GM21390 (cell line): ENCODE measurements around the gene VWF.
"Not testable (repeated sequence)": the region's sequence is repeated elsewhere in the genome, so short reads cannot be mapped to it uniquely, and the experiment has no call there.

ENCODE experiments used
- ATAC-seq: cut with Tn5 transposase; IDR thresholded peaks from one replicate; pipeline ENCODE4 v1.9.1; 2021; ENCODE audit not compliant: unreplicated experiment

Gene VWF

DNA sequence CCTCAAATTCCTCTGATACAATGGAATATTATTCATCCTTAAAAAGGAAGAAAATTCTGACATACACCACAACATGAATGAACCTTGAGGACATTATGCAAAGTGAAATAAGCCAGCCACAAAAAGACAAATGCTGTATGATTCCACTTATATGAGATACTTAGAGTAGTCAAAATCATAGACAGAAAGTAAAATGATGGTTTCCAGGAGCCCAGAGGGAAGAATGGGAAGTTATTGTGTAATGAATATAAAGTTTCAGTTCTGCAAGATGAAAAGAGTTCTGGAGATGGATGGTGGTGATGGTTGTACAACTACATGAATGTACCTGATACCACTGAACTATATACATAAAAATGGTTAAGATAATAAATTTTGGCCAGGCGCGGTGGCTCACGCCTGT is 18.3 kb downstream of the VWF start:
- ATAC-seq, result no peak

DNA sequence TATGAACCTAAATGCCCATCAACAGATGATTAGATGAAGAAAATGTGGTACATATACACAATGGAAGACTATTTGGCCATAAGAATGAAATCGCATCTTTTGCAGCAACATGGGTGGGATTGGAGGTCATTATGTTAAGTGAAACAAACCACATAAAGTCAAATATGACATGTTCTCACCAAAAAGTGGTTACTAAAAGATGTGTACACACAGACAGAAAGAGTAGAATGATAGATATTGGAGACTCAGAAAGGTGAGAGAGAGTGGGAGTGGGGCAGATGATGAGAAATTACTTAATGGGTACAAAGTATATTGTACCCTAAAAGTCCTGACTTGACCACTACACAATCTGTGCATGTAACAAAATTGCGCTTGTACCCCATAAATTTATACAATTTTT is 19.6 kb downstream of the VWF start:
- ATAC-seq, result no peak

DNA sequence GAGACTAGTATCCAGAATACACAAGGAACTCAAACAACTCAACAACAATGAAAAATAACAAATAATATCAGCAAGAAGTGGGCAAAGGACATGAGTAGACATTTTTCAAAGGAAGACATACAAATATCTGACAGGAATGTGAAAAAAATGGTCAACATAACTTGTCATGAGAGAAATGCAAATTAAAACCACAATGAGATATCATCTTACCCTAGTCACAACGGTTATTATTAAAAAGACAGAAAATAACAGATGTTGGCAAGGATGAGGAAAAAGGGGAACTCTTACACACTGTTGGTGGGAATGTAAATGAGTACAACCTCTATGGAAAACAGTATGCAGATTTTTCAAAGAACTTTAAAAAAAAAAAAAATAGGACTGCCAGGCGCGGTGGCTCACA is 20.4 kb downstream of the VWF start:
- ATAC-seq, result no peak

DNA sequence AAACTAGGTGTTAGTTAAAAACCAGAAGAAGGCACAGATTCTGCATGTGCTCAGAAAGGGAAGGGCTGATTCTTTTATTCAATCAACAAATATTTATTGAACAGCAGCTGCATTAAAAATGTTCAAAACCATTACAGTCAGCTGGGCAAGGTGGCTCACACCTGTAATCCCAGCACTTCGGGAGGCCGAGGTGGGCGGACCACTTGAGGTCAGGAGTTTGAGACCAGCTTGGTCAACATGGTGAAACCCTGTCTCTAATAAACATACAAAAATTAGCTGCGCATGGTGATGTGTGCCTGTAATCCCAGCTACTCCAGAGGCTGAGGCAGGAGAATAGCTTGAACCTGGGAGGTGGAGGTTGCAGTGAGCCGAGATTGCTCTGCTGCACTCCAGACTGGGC is 22.4 kb downstream of the VWF start:
- ATAC-seq, result not testable (repeated sequence)

DNA sequence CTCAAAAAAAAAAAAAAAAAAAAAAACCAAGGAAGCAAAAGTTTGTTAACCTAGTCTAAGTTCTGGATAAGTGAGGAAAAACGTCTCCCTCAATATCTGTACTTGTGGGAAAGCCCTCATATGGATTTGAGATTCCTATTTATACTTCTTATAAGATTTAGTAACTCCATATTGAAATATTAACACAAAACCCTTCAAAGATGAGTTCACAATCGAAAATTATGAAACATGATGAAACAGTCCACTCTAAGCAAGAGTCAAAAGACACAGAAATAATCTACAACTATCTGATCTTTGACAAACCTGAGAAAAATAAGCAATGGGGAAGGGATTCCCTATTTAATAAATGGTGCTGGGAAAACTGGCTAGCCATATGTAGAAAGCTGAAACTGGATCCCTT is 25.2 kb downstream of the VWF start:
- ATAC-seq, result no peak

DNA sequence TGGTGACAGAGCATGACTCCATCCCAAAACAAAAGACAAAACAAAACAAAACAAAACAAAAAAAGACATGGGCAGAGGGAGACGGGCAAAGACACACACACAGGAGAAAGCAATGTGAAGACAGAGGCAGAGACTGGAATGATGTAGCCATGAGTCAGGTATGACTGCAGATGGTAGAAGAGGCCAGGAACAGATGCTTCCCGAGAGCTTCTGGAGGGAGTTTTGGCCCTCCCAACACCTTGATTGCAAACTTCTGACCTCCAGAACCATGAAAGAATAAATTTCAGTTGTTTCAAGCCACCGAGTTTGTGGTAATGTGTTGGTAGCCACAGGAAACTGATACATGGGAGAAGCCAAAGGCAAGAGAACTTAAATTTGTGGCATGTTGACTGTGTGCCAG is 27.1 kb downstream of the VWF start:
- ATAC-seq, result no peak

DNA sequence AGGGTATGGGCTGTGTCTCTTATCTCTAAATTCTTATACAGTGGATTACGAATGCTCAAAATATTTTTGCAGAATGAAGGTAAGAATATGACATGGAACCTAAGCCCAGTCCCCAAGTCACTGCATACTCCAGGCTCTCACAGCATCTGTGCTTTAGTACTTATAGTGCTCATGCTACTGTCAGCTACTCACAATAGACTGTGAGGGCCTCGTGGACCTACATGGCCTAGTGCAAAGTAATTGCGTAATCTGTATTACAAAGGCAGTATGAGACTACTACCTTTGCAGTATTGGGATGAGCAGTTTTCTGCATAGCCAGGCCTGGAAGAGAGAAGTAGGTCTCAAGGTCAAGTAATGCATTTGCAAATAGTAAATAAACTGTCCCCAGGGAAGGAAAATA is 27.9 kb downstream of the VWF start:
- ATAC-seq, result no peak

DNA sequence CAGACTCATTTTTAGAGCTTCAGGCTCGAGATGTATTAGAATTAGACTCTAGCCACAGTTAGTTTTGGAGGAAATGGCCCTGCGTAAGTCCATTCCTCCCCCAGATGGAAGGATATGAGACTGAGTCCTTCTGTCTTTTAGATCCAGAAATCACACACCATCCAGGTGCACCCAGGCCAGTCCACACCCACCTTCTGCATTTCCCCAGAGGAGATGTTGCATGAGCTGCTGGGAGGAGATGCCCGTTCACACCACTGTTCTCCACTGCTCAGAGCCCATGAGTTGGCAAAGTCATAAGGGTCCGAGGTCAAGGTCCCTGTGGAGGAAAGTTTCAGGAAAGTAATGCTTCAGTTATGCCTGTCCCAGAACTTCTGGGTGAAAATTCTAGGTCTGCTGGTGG is 29.2 kb downstream of the VWF start:
- ATAC-seq, result no peak

DNA sequence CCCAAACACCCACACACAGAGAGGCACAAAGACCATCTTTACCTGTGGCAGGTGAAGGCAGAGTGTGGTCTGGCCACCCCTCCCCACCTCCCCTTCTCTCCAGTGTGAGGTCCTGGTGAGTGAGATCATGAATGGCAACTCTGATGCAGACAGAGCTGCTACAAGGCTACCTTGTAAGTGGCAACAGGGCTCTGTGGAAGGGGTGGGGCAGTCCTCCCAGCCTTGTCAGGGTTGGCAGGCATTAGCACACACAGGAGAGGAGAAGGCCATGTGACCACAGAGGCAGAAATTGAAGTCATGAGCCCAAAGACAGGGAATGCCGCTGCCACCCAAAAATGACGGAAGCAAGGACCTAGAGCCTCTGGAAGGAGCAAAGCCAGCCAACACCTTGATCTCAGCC is 30.7 kb downstream of the VWF start:
- ATAC-seq, result no peak

DNA sequence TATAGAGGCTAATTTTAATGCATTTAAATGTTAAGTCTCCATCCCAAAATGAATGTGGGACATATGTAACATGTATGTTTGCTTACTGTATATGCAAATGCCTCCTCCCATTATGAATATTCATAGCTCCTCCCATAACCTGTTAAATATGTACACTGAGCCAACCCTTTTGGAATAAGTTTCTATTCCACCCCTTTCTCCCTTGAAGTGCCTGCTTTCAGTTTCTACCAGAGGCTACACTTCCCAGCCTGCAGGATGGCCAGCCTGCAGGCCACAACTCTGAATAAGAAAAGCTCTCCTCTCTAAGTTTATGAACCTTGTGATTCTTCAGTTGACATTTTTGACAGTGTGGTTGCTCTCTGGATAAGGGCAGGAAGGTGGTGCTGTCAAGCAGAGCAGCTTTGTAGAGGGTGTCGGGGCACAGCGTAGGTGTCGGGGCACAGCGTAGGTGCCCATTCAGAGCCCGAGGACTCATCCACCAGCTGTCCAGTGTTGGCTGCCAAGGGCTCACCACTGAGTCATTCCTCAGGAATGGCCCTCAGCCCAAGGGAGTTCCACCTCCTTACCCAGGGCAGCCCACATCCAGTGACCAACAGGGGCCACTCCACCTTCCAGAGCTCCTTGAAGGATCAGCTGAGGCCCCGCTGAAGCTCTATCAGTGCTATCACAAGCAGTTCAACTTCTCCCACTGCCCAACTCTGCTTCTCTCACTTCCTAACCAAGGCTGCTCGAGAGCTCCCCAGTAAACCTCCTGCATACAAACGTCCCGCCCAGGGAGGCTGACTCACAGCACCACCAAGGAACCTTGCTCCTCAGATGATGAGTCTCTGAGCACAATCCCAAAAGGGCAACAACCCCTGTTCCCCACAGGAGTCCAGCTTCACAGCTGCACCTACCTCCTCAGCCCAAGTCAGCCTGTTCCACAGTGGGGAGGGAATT is 31.4 kb downstream of the VWF start:
- no peak for ATAC-seq

DNA sequence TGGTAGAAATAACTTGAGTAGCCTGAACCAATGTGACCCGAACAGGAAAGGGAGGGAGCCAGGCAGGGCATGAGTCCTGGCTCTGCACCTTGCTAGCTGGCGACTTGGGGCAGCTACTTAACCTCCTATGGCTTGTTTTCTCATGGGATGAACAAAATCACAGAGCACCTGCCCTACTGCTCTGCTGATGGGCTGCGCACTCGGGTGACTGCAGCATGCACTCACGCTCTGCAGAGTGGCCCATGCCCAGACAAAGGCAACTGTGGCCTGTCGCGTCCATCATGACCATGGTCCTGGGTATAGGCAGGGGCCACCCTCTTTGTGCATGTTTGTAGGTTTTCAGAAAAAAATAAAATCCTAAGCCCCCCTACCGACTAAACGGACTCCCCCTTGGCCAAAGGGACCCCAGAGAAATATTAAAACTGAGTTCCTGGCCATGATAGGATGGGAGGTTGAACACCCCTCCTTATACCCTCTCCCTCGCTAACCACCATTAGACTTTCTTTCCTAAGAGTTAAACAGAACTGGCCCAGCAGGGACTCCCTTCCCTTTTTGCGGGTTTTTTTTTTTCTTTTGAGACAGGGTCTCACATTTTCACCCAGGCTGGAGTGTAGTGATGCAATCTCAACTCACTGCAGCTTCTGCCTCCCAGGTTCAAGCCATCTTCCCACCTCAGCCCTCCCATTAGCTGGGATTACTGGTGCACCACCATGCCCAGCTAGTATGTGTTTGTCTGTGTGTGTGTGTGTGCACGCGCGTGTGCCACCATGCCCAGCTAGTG is 32.5 kb downstream of the VWF start:
- ATAC-seq, result no peak

DNA sequence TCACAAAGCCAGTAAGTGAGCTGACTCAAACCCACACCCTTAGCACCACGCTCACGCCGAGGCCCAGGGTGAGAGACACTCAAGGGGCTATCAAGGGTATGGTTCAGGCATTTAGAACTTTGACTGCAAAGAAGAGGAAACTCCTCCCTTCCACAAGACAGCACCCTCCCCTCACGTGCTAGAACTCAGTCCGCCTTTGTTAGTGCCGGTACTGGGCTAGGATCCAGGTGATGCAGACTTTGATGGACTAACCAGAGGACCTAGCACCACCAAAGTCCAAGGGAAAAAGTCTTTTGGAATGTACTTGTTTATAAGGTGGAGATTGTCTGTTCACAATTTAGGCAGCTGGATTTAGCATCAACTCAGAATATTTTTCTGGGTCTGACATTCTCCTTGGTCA is 33.7 kb downstream of the VWF start:
- no peak for ATAC-seq

DNA sequence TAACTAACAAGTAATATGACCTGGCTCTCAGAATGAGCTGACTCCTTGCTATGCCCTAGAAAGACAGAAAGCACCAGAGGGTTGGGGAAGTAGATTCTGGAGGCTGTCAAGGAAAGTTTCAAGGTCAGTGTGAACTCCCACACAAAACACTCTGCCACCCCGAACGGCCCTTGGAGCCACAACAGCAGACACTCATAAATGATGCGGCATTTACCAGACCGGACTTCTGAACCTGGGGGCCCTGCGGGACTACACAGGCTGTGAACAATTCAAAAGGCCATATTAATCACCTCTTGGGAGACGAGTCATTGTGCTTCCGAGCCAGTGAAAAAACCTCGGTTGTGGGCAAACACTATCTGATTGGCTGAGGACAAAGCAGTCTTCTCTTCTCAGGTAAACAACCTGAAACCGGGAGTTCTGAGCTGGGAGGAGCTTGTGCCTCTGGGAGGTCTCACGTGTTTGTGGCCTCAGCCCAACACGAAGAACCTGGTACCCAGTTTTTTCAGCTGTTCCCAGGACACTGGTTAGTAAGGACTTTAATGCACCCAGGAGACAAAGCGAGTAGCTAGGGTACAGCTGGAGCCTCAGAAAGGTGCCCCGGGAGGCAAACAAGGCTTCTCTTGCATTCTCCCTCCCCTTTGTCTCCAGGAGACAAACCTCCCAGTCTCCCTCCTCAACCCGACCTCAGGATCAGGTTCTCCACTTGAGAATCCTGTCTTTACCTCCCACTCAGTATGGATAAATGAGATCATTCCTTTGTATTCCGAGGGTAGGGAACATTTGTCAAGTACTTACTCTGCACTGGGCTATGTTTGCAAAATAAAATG is 35.3 kb downstream of the VWF start:
- no peak for ATAC-seq

DNA sequence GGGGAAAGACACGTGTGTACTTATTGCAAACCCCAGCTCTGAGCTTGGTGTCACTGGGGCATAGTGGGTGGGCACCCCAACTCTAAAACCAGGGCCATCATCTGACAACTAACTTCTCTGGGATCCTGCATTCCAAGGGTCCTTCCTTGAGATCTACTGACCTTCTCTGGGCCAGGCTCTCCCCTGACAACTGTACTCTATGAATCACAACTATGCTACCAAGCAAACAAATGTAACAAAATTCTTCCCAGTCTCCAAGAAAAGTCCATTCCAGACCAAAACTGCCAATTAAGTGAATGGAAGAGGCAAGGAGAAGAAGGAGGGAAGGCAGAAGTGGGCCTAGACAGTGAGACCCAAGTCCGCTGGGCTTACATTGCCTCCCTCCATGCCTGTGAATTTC is 38.2 kb downstream of the VWF start:
- ATAC-seq, result no peak

DNA sequence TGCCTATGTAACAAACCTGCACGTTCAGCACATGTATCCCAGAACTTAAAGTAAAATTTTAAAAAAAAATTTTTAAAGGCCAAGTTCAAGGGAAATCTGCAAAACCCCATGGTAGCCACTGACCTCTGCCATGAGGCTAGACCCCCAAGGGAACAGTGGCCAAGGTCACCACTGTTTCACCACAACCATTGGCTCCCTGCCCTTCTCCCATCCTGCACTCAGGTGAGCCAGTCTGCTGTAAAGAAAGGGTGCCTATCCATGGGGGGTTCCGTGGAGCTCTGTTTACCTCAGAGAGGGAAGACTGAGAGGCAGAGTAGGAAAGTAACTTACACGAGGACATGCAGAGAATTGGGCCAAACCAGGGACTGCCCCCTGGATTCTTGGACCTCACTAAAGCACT is 38.6 kb downstream of the VWF start:
- ATAC-seq, result no peak

DNA sequence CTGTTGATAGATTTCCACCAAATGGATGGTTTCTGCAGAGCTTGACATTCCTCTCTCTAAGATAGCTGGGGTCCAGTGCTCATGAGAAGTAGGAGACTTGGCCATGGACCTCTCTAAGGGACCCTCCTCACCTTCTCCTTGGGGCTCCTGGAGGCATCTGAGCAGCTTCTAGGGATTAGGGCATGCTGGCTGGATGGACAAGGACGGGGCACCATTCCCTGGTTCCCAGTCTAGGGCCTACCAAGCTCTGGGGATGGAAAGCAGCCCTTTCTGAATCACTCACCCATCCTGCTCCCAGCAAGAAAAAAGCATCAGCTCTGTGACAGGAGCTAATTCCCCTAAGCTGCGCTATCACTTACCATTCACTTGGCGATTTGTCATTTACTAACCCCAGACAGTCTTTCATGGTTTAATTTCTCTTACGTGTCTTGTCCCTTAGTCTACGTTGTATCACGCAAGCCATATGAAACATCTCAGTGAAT is 39.5 kb downstream of the VWF start:
- no peak for ATAC-seq

DNA sequence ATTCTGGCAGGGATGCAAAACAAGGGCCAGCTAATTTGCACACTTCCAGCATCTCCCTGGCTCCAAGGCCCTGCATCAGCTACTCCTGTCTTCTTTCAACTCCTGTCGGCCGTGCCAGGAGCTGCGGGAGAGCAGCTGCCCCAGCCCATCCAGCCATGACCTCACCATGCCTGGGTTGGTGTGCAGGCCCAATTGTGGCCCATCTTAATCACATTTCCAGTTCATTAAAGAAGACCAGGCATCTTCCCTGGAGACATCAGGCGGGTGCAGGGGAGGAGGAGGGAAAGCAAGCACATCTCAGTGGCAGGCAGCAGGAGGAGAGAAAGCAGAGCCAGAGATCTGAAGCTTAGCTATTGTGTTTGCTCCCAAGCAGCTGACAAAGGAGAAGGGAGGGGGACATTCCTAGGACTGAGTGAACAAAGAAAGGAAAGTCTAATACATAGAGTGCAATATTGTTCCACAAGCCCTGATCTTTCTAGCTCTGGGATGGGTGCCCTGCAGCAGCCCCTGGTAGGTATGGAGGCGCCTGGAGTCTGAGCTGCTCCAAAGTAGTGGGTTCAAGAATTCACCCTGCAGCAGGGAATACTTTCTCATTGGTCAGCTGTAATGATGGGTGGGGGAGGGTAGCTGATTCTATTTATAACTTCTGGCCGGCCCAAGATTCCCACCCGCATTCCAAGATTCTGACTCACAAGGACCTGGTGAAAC is 40.1 kb downstream of the VWF start:
- no peak for ATAC-seq

DNA sequence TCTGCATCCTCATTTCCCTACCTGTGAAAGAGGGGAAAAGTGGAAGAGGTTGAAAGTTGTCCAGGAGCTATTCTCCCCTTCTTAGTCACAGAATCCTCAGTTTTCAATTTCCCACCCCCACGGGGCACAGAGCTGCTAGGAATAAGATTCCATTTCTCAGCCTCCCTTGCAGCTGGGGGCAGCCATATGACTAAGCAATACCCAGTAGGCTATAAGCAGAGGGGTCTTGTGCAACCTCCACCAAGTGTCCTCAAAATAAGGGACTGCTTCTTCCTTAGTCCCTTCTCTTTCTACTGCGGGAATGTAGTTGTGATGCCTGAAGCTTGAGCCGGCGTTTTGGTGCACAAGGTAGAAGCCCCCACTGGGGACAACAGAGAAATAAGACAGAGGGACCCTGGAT is 40.9 kb downstream of the VWF start:
- ATAC-seq, result no peak

DNA sequence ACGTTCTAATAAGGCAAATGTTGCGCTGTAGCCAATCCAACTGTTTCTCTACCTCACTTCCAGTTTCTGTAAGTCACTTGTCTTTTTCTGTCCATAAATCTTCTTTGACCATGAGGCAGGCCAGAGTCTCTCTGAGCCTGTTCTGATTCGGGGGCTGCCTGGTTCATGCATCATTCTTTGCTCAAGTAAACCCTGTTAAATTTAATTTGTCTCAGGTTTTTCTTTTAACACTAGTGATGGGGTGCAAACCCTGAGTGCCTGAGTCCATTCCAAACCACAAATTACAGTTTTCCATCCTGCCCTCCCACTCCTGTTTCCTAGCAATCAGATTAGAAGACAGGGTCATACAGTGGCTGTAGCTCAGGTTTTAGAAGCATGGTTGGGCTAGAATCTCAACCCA is 41.9 kb downstream of the VWF start:
- no peak for ATAC-seq

DNA sequence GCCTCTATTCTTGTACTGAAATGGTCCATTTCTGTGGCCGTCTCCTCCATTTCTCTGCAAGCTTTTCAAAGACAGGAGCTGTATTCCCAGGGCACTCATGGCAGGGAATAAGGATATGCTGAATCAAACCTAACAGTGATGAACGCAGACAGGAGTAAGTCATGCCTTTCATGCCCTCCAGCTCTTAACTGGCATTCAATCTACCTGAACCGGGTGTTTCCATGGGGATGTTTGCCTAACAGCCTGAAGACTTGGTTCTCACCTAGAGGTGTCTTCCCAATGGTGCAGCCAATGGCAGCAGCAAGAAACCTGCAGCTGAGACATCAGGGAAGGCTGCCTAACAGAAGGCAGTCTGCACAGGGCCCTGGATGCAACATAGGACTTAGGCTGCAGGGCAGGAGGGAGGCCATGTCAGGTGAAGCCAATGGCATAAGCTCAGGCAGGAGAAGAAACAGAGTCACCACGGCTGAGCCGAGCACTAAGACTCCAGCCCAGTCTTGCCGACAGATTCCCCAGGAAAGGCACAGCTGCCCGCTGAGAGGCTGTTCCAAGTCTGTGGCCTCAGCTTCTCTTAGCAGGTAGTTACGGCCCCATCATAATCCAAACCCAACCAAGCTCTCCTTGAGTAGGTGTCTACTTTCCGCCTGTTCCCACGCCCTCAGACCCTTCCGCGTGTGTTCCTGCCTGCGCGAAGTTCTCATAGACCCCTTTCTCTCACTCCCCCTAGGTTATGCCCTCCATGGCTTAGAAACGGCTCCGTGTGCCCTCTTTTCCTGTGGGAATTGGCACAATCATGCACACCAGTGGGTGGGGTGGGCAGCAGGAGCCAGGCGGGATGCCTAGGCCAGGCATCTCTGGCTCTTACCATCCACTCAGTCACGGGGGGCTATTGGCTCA is 44.1 kb downstream of the VWF start:
- no peak for ATAC-seq
